ENCODE measurements around the gene GABPA.

Gene GABPA

DNA sequence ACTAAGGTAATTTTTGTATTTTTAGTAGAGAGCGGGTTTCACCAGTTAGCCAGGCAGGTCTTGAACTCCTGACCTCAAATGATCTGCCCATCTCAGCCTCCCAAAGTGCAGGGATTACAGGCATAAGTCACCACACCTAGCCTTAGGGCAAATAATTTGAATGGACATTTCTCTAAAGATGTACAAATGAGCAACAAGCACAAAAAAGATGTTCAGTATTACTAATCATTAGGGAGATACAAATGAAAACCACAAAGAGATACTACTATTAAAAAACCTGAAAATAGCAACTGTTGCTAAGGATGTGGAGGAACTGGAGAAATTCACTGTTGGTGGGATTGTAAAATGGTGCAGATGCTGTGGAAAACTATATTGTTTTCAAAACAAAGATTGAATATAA, 79.1 kb downstream of the GABPA start:
- no peak for DNase-seq

GRCh38 chr21:25818121-25818520, 83.3 kb downstream of the GABPA start:
- no peak for DNase-seq

DNA sequence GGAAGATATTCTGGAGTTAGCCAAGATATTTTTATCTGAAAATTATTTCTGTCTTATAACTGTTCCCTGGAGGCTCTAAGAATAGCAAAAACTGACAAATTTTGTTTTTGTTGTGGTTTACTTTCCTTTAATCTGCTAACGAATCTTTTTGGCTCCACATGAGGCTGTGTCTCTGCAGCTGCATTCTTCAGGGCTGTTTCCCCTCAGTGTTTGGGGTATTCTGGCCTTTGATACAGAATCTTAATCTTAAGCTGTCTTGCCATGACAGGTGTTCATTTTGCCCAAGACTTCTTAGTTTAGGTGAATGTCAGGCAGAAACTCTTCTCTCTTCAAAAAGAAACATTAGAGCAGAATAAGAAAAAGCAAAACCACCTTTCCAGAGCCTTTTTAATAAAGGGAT, 83.8 kb downstream of the GABPA start:
- no peak for DNase-seq

All from stimulated activated CD4-positive, alpha-beta T cell treated with anti-CD3 and anti-CD28 coated beads, Interleukin-4, amount 100 ng/mL, for 1 hour (primary cell).